Uterus (tissue), 2 donors: Measurements from ENCODE around the gene KCNIP3.
"Not testable (repeated sequence)": the region's sequence is repeated elsewhere in the genome, so short reads cannot be mapped to it uniquely, and the experiment has no call there.

Source experiments
- POLR2A ChIP-seq, 2 donors: fragments of 450-650 bp; IDR thresholded peaks; one replicate each; pipeline ENCODE4 v1.6.1; 2016; ENCODE audit warnings: antibody characterized with exemption in 2 of 2, mild to moderate bottlenecking in 1 of 2, moderate library complexity in 1 of 2
- TF ChIP-seq, protein P1 (sequence below), 4 experiments: fragments of 200-600 bp in 2 of 4; fragments of 450-650 bp in 2 of 4; sonication (generic) in 2 of 4; IDR thresholded peaks; one replicate each; pipeline ENCODE4 v1.5.1; 2016 to 2019; ENCODE audit warnings: antibody characterized with exemption in 4 of 4, mild to moderate bottlenecking in 2 of 4, moderate library complexity in 1 of 4

- TF ChIP-seq, protein P1, sequence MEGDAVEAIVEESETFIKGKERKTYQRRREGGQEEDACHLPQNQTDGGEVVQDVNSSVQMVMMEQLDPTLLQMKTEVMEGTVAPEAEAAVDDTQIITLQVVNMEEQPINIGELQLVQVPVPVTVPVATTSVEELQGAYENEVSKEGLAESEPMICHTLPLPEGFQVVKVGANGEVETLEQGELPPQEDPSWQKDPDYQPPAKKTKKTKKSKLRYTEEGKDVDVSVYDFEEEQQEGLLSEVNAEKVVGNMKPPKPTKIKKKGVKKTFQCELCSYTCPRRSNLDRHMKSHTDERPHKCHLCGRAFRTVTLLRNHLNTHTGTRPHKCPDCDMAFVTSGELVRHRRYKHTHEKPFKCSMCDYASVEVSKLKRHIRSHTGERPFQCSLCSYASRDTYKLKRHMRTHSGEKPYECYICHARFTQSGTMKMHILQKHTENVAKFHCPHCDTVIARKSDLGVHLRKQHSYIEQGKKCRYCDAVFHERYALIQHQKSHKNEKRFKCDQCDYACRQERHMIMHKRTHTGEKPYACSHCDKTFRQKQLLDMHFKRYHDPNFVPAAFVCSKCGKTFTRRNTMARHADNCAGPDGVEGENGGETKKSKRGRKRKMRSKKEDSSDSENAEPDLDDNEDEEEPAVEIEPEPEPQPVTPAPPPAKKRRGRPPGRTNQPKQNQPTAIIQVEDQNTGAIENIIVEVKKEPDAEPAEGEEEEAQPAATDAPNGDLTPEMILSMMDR (IDR thresholded peaks at IDR 0.05): not testable (repeated sequence)
- not testable (repeated sequence) for TF ChIP-seq POLR2A (IDR thresholded peaks at IDR 0.05)
Measured at GRCh38 chr2:95269745-95270144, 27.4 kb upstream of the KCNIP3 start.
